NCI-H748 (cell line): Measurements from ENCODE around the gene DDHD1.
A peak's percentile ranks its signal among the peaks of the same experiment; 100 is the strongest.
"Not testable (repeated sequence)": the region's sequence is repeated elsewhere in the genome, so short reads cannot be mapped to it uniquely, and the experiment has no call there.

Source experiments
- DNase-seq: peaks from one replicate; lab custom pipeline; 2025; ENCODE audit not compliant: unreplicated experiment; lab: John Stamatoyannopoulos, UW

DDHD1 gene

DNA sequence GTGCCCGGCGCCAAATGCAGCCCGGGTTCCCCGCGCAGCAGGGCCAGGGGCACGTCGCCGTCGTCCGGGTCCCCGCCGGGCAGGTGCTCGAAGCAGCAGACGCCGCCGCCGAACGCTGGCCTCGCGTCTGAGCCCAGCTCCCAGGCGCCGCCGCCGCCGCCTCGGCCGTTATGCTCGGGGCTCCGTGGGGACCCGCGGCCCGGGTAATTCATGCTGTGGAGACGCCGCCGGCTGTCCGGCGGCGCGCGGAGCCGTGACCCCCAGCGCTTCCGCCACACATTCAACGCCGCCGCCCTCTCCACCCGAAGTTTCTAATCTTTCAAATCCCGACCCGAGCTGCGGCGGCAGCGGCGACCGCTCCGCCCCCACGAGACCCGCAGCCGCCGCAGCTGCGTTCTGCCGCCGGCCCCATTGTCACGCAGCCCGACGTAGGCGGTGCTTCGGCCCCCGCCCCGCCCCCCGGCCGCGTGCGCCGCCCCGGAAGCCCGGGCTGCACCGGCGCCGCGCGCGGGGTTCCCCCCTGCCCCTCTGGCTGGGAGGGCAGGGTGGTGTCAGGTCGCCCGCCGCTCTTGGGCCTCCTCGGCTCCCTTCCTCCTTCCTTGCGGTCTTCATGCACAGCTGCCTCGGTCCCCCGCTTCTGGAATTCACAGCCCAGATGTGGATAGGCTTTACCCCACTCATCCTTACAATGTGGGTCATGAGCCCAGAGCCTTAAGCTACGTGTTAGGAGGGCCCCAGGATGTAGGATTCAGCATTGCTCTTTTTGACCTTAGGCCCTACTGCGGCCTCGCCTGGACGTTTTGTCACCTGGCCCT, at the start of gene DDHD1:
TSS of gene DDHD1 (minus strand) at position 437 of the 815 bp plus-strand sequence. CDS start at position 212, 225 bp downstream.
- peak; percentile 87 for DNase-seq

DNA sequence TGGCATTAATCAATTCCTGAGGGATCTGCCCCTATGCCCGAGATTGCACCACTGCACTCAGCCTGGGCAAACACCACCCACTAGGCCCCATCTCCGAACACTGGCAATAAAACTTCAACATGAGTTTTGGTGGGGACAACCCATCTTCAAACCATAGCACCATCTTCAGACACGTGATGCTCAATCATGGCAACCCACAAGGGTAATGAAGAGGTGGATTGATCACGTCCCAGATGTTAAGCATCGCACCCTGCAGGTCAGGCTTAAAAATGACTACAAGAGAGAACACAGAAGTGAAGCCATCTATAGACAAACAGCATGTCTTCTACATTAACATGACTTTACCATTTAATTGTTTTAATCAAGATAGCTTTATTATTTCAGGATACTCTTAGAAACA, 42.8 kb upstream of the DDHD1 start:
- DNase-seq: no peak

DNA sequence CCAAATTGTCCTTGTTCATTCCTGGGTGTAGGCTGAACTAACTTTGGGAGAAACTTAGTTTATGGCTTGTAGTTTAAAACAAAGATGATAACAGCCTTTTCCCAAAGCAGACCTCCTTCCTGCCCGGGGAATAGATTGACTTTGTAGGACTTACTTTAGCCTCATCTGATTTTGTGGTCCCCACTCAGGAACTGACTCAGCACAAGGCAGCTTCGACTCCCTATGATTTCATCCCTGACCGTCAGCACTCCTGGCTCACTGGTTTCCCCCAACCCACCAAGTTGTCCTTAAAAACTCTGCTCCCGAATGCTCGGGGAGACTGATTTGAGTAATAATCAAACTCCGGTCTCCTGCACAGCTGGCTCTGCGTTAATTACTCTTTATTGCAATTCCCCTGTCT, 40.1 kb upstream of the DDHD1 start:
- no peak for DNase-seq

- DNase-seq: no peak
These were observed 39.1 kb upstream of the DDHD1 start for GRCh38 chr14:53192052-53192760.

DNA sequence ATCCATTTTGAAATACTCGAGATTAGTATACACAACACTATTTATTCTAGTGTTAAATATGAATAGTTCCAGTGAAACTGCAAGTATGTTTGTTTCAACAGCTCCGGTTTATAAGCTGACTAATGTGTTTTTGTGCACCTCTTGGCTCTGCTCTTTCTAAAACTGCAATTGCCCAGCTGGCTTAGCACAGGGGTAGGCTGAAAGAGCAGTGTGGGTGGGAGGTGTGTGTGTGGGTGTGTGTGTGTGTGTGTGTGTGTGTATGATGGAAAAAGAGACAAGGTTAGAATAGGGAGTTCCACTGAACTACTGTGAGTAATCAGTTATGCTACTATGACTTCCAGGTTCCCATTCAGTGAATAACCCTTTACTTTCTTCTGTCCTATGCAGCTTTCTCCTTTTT, 37.8 kb upstream of the DDHD1 start:
- DNase-seq: no peak

GRCh38 chr14:53187921-53188463, 34.9 kb upstream of the DDHD1 start:
- DNase-seq: no peak

GRCh38 chr14:53186532-53186931, 33.4 kb upstream of the DDHD1 start:
- no peak for DNase-seq

- DNase-seq: no peak
These were observed 30.5 kb upstream of the DDHD1 start for GRCh38 chr14:53183611-53184010.

DNA sequence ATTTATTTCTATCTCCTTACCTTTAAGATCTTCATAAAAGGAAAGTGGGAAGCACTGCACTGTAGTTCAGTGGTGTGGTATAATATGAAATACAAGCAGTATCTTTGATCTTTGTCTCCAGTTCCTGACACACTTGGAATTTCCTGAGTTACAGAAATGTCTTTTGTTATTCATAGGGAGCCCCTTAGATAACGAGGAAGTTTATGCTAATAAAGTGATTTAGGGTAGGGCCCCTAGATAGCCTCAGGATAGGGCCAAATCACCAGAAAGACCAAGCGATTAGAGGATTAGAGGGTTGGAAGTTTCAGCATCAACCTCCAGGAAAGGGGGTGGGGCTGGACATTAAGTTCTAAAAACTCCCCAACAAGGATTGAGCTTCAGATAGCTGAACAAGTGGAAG, 29.9 kb upstream of the DDHD1 start:
- no peak for DNase-seq

DNA sequence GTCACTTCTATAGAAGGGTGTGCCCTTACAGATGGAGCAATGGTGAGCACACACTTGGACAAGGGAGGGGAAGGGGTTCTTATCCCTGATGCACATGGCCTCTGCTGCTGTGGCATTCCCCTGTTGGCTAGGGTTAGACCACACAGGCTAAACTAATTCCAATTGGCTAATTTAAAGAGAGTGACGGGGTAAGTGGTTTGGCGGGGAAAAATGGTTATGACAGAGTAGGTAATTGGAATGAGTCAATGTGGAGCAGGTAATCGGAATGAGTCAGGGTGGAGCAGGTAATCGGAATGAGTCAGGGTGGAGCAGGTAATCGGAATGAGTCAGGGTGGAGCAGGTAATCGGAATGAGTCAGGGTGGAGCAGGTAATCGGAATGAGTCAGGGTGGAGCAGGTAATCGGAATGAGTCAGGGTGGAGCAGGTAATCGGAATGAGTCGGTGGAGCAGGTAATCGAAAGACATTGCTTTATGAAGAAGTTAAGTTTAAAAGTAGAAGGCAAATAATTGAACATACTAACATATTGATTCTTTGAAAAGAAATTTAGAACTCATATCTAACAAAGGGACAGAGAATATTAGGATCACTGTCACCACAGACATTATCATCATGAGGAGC, 28.4 kb upstream of the DDHD1 start:
- not testable (repeated sequence) for DNase-seq

- DNase-seq: peak; percentile 17
These were observed 27.4 kb upstream of the DDHD1 start for GRCh38 chr14:53180272-53181221.

GRCh38 chr14:53179486-53180005, 26.4 kb upstream of the DDHD1 start:
- DNase-seq: peak; percentile 87

- DNase-seq: no peak
These were observed 22.3 kb upstream of the DDHD1 start for GRCh38 chr14:53175375-53175774.

- DNase-seq: no peak
These were observed 21.8 kb upstream of the DDHD1 start for GRCh38 chr14:53174918-53175317.

GRCh38 chr14:53168786-53169185, 15.7 kb upstream of the DDHD1 start:
- no peak for DNase-seq

DNA sequence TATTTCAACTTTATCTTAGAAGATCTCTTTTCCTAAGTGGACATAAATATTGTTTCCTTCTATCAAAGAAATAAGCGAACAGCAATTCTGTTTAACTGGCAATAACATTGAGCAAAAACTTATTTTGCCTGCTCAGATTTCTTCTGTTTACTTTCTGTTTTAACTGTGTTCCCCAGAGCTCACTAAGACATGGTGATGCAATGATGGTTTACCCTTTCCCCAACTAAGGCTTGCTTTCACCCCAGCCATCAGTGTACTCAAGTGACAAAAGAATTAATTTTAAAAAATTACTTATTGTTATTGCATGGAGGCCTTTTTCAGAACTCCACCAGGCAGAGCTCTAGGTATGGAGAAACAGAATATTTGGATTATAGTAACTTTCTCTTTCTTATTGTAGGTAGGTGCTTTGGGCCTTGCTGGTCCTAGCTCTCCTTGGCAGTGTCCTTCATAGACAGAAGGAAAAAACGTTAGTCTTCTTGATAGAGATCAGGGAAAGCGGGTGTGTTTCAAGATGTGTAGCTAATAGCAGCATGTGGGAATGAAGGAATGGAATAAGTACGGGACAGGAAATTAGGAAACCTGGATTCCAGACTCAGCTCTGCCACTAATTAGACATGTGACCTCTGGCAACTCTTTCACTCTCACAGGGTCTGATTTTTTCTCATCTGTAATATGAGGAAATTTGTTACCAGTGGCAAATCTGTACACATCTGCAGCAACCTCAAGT, 14.6 kb upstream of the DDHD1 start:
- no peak for DNase-seq

GRCh38 chr14:53161758-53162435, 8.8 kb upstream of the DDHD1 start:
- DNase-seq: no peak

- peak; percentile 93 for DNase-seq
These were observed 3.1 kb upstream of the DDHD1 start for GRCh38 chr14:53156238-53156637.

DNA sequence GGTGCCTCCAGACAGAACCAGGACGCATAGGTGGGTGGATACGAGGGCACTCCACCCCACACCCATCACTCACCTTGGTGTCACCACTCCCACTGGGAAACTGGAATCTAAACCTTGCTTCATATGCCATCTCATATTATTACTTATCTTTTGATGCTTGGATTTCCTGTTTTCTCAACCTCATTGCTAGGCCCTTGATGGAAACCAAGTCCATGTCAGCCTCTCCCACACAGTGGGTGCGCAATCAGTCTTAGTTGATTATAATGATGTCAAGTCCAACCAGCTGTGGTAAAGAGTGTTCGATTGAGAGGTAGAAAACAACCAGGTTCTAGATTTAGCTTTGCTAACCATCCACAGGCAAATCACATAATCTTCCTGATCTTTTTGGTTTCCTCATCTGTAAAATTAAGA, 584 bp upstream of the DDHD1 start:
- no peak for DNase-seq
